ENCODE data around the gene S100A5.
A peak's percentile ranks its signal among the peaks of the same experiment; 100 is the strongest.
"Not testable (repeated sequence)": the region's sequence is repeated elsewhere in the genome, so short reads cannot be mapped to it uniquely, and the experiment has no call there.

S100A5 gene

GRCh38 chr1:153540394-153541361, at the start of gene S100A5:
Gene S100A5 (minus strand): TSS chr1:153540934. CDS start chr1:153540191, 743 bp downstream.
- Histone ChIP-seq H3K4me3 (no peak within 1 kb of the TSS), H3K27ac (peak within 1 kb of the TSS in 20 of 21 experiments; percentile 6 to 98 (median 82))

GRCh38 chr1:153588482-153588881, 47.7 kb upstream of the S100A5 start:
- Histone ChIP-seq H3K27ac (no peak overlapping the region), H3K4me3 (no peak overlapping the region)

GRCh38 chr1:153588033-153588432, 47.3 kb upstream of the S100A5 start:
- not testable (repeated sequence) for H3K27ac ChIP-seq, H3K4me3 ChIP-seq

GRCh38 chr1:153587314-153587713, 46.6 kb upstream of the S100A5 start:
- no peak overlapping the region for H3K4me3 ChIP-seq
- H3K27ac ChIP-seq = no peak overlapping the region

- no peak overlapping the region for H3K27ac ChIP-seq
These were observed 45.6 kb upstream of the S100A5 start for GRCh38 chr1:153586347-153586746.

GRCh38 chr1:153585006-153585405, 44.3 kb upstream of the S100A5 start:
- H3K27ac ChIP-seq = no peak overlapping the region
- H3K4me3 ChIP-seq = no peak overlapping the region

More at GRCh38 chr1:153586347-153586746, 45.6 kb upstream of the S100A5 start:
- no peak overlapping the region for H3K4me3 ChIP-seq

GRCh38 chr1:153583976-153584375, 43.2 kb upstream of the S100A5 start:
- Histone ChIP-seq H3K4me3 (no peak overlapping the region), H3K27ac (no peak overlapping the region)

GRCh38 chr1:153583514-153583913, 42.8 kb upstream of the S100A5 start:
- H3K4me3 ChIP-seq, H3K27ac ChIP-seq: not testable (repeated sequence)

GRCh38 chr1:153582836-153583235, 42.1 kb upstream of the S100A5 start:
- H3K27ac ChIP-seq = peak overlapping the region in 1 of 21 experiments; percentile 9
- peak overlapping the region in 2 of 7 experiments; percentile 21 to 23 for H3K4me3 ChIP-seq

- no peak overlapping the region for H3K27ac ChIP-seq
- no peak overlapping the region for H3K4me3 ChIP-seq
These were observed 38.2 kb upstream of the S100A5 start for GRCh38 chr1:153578936-153579335.

- no peak overlapping the region for H3K4me3 ChIP-seq
- H3K27ac ChIP-seq = peak overlapping the region in 1 of 21 experiments; percentile 2
These were observed 37.8 kb upstream of the S100A5 start for GRCh38 chr1:153578490-153578889.

GRCh38 chr1:153577624-153578051, 36.9 kb upstream of the S100A5 start:
- H3K27ac ChIP-seq = peak overlapping the region in 4 of 21 experiments; percentile 30 to 55 (median 34)
- H3K4me3 ChIP-seq = no peak overlapping the region

GRCh38 chr1:153577138-153577537, 36.4 kb upstream of the S100A5 start:
- Histone ChIP-seq H3K27ac (peak overlapping the region in 5 of 21 experiments; percentile 16 to 55 (median 27)), H3K4me3 (no peak overlapping the region)

GRCh38 chr1:153575497-153575896, 34.8 kb upstream of the S100A5 start:
- H3K27ac ChIP-seq = peak overlapping the region in 2 of 21 experiments; percentile 49 to 56

GRCh38 chr1:153575081-153575491, 34.4 kb upstream of the S100A5 start:
- H3K4me3 ChIP-seq = not testable (repeated sequence)
- peak overlapping the region in 3 of 21 experiments; percentile 49 to 58 (median 56) for H3K27ac ChIP-seq

More at GRCh38 chr1:153575497-153575896, 34.8 kb upstream of the S100A5 start:
- not testable (repeated sequence) for H3K4me3 ChIP-seq

- peak overlapping the region in 18 of 21 experiments; percentile 7 to 76 (median 66) for H3K27ac ChIP-seq
- H3K4me3 ChIP-seq = no peak overlapping the region
These were observed 32.6 kb upstream of the S100A5 start for GRCh38 chr1:153573351-153573750.

- Histone ChIP-seq H3K27ac (peak overlapping the region in 19 of 21 experiments; percentile 7 to 76 (median 66)), H3K4me3 (no peak overlapping the region)
These were observed 31.9 kb upstream of the S100A5 start for GRCh38 chr1:153572569-153573015.

- H3K27ac ChIP-seq = peak overlapping the region in 15 of 21 experiments; percentile 7 to 75 (median 66)
- no peak overlapping the region for H3K4me3 ChIP-seq
These were observed 31.0 kb upstream of the S100A5 start for GRCh38 chr1:153571706-153572105.

- no peak overlapping the region for H3K4me3 ChIP-seq
- H3K27ac ChIP-seq = no peak overlapping the region
These were observed 30.1 kb upstream of the S100A5 start for GRCh38 chr1:153570874-153571273.

GRCh38 chr1:153569465-153569864, 28.7 kb upstream of the S100A5 start:
- peak overlapping the region in 1 of 21 experiments; percentile 100 for H3K27ac ChIP-seq

More at GRCh38 chr1:153569465-153569864, 28.7 kb upstream of the S100A5 start:
- H3K4me3 ChIP-seq = no peak overlapping the region
